ENCODE data around the gene NPIPB8. TPM values are rescaled to one million over a fixed set of nuclear protein-coding genes. Genes with fewer than 3 reads are reported as not detected.
A peak's percentile ranks its signal among the peaks of the same experiment; 100 is the strongest.
"Not testable (repeated sequence)": the region's sequence is repeated elsewhere in the genome, so short reads cannot be mapped to it uniquely, and the experiment has no call there.

Gene NPIPB8
- total and polyA plus RNA-seq, 4 donors: 0.10 to 2.4 (median 1.2) TPM

- WGBS (ENCODE audit: insufficient coverage): 2% methylated on average over 61 of the region's 68 CpGs
- H3K27me3 ChIP-seq (ENCODE audit: control insufficient read depth, insufficient read depth, low read length): no peaks in the 10 kb centered on the region
- peaks cover 2% of the 10 kb centered on the region for H3K36me3 ChIP-seq (ENCODE audit: control insufficient read depth, insufficient read depth, low read length)
- no peaks in the 10 kb centered on the region for H3K9me3 ChIP-seq (ENCODE audit: control insufficient read depth, insufficient read depth, low read length)
- peak overlapping the region; percentile 31 for H3K4me3 ChIP-seq (ENCODE audit: low read depth, low read length)
- peaks cover 11% of the 10 kb centered on the region for H3K4me1 ChIP-seq (ENCODE audit: control insufficient read depth, insufficient read depth, low read length)
- no peak overlapping the region for H3K27ac ChIP-seq (ENCODE audit: low read depth, low read length)
- peak; percentile 26 to 85 (median 44) for DNase-seq (ENCODE audit: low read depth in 4 of 6, low spot score in 6 of 6)
Observed at GRCh38 chr16:28623172-28623711, 14.6 kb upstream of the NPIPB8 start.

- H3K9me3 ChIP-seq (ENCODE audit: control insufficient read depth, insufficient read depth, low read length); H3K27ac ChIP-seq (ENCODE audit: low read depth, low read length); H3K4me1 ChIP-seq (ENCODE audit: control insufficient read depth, insufficient read depth, low read length); H3K27me3 ChIP-seq (ENCODE audit: control insufficient read depth, insufficient read depth, low read length); H3K36me3 ChIP-seq (ENCODE audit: control insufficient read depth, insufficient read depth, low read length); H3K4me3 ChIP-seq (ENCODE audit: low read depth, low read length); DNase-seq (ENCODE audit: low read depth in 4 of 6, low spot score in 6 of 6): not testable (repeated sequence)
- 60% methylated on average over 1 of the region's 5 CpGs for WGBS (ENCODE audit: insufficient coverage)
Observed at GRCh38 chr16:28630905-28631304, 7.0 kb upstream of the NPIPB8 start.

DNA sequence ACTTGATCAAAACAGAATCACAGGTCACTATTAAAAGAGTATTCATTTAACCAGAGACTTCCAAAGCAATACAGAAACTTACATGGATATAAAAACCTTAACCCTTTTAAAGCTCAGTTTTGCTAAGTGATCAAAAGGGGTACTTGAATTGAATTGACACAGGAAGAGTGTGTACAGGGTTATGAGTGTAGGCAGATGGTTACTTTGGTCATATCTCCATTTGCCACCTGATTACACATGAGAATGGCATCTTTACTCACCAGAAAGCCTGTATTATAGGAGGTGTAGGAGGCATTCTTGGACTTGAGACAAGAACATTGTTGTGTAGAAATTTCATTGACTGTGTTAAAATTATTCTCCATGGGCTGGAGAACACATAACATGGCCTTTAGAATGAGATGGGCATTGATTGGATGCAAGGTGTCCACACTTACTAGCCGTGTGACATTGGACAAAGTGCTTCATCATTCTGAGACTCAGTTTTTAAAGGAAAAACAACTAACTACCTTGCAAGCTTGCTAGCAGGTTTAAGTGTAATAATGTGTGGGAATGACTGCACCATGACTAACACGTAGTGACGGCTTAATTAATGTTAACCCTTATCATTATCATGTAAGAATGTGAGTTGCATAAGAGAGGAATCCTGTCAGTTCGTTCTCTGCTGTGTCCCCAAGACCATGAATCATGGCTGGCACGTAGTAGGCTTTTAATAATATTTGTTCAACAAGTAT, 1.6 kb upstream of the NPIPB8 start:
- H3K36me3 ChIP-seq (ENCODE audit: control insufficient read depth, insufficient read depth, low read length); H3K4me3 ChIP-seq (ENCODE audit: low read depth, low read length); H3K9me3 ChIP-seq (ENCODE audit: control insufficient read depth, insufficient read depth, low read length); DNase-seq (ENCODE audit: low read depth in 4 of 6, low spot score in 6 of 6); H3K4me1 ChIP-seq (ENCODE audit: control insufficient read depth, insufficient read depth, low read length); H3K27ac ChIP-seq (ENCODE audit: low read depth, low read length); H3K27me3 ChIP-seq (ENCODE audit: control insufficient read depth, insufficient read depth, low read length): not testable (repeated sequence)
- no CpG with 5 or more reads among the region's 5 CpGs for WGBS (ENCODE audit: insufficient coverage)

DNA sequence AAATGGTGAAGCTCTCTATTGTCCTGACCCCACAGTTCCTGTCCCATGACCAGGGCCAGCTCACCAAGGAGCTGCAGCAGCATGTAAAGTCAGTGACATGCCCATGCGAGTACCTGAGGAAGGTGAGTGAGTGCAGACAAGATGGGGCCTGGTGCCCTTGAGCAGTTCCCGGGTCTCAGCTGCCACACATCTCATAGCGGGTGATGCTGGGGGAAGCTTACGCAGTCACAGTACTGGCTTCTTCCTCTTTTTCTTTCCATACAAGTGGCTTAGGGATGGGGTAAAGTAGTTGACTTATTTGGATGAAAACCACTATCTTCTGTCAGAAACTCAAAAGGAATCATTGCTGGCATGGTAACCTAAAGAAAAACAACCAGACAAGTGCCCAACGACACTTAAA, 494 bp downstream of the NPIPB8 start:
- not testable (repeated sequence) for H3K27me3 ChIP-seq (ENCODE audit: control insufficient read depth, insufficient read depth, low read length); DNase-seq (ENCODE audit: low read depth in 4 of 6, low spot score in 6 of 6); H3K36me3 ChIP-seq (ENCODE audit: control insufficient read depth, insufficient read depth, low read length); H3K9me3 ChIP-seq (ENCODE audit: control insufficient read depth, insufficient read depth, low read length); H3K4me1 ChIP-seq (ENCODE audit: control insufficient read depth, insufficient read depth, low read length); H3K27ac ChIP-seq (ENCODE audit: low read depth, low read length); H3K4me3 ChIP-seq (ENCODE audit: low read depth, low read length)
- 14% methylated on average over 1 of the region's 5 CpGs for WGBS (ENCODE audit: insufficient coverage)

DNA sequence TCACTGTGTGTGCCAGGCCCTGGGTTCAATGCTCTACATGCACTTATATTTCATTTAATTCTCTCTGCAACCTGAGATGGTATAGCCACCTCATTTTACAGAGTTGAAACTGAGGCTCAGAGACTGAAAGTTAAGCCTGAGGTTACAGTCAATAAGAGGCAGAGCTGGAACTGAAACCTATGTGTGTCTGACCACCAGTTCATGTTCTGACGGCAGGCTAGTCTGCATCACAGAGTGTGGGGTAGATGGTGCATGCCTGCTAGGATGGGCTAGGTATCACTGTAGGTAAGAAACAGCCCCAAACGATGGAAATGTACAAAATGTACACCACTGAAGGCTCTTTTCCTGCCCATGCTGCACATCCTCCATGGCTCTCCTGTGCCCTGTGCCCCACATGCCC, 2.1 kb downstream of the NPIPB8 start:
- H3K4me1 ChIP-seq (ENCODE audit: control insufficient read depth, insufficient read depth, low read length); H3K27ac ChIP-seq (ENCODE audit: low read depth, low read length); DNase-seq (ENCODE audit: low read depth in 4 of 6, low spot score in 6 of 6); H3K4me3 ChIP-seq (ENCODE audit: low read depth, low read length); H3K27me3 ChIP-seq (ENCODE audit: control insufficient read depth, insufficient read depth, low read length); H3K36me3 ChIP-seq (ENCODE audit: control insufficient read depth, insufficient read depth, low read length); H3K9me3 ChIP-seq (ENCODE audit: control insufficient read depth, insufficient read depth, low read length): not testable (repeated sequence)
- WGBS (ENCODE audit: insufficient coverage): no CpG with 5 or more reads among the region's 2 CpGs

DNA sequence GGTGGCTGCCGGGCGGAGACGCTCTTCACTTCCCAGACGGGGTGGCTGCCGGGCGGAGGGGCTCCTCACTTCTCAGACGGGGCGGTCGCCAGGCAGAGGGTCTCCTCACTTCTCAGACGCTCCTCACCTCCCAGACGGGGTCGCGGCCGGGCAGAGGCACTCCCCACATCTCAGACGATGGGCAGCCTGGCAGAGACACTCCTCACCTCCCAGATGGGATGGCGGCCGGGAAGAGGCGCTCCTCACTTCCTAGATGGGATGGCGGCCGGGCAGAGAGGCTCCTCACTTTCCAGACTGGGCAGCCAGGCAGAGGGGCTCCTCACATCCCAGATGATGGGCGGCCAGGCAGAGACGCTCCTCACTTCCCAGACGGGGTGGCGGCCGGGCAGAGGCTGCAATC, 28.4 kb downstream of the NPIPB8 start:
- not testable (repeated sequence) for H3K27me3 ChIP-seq (ENCODE audit: control insufficient read depth, insufficient read depth, low read length); H3K4me1 ChIP-seq (ENCODE audit: control insufficient read depth, insufficient read depth, low read length); H3K36me3 ChIP-seq (ENCODE audit: control insufficient read depth, insufficient read depth, low read length); H3K9me3 ChIP-seq (ENCODE audit: control insufficient read depth, insufficient read depth, low read length); H3K27ac ChIP-seq (ENCODE audit: low read depth, low read length); H3K4me3 ChIP-seq (ENCODE audit: low read depth, low read length); DNase-seq (ENCODE audit: low read depth in 4 of 6, low spot score in 6 of 6)
- WGBS (ENCODE audit: insufficient coverage): 100% methylated on average over 1 of the region's 25 CpGs

DNA sequence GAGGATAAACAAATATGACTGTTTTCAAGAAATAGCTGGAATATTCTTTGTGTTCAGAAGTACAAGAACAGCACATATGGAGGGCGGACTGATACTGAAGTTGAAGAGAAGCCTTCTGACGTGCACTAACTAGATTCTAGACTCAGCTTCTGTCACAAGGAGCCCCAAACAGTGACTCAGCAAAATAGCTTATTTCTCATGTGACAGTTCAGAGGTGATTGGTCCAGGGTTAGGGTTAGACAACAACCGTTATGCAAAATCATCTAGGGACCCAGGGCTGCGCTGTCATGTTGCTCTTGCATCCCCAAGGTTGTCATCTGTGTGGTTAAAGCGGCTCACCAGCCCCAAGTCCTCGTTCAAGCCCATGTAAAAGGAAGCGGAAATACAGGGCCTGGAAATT, 29.6 kb downstream of the NPIPB8 start:
- not testable (repeated sequence) for H3K9me3 ChIP-seq (ENCODE audit: control insufficient read depth, insufficient read depth, low read length); H3K4me1 ChIP-seq (ENCODE audit: control insufficient read depth, insufficient read depth, low read length); H3K36me3 ChIP-seq (ENCODE audit: control insufficient read depth, insufficient read depth, low read length); DNase-seq (ENCODE audit: low read depth in 4 of 6, low spot score in 6 of 6); H3K4me3 ChIP-seq (ENCODE audit: low read depth, low read length); H3K27ac ChIP-seq (ENCODE audit: low read depth, low read length); H3K27me3 ChIP-seq (ENCODE audit: control insufficient read depth, insufficient read depth, low read length)
- WGBS (ENCODE audit: insufficient coverage): no CpG with 5 or more reads among the region's 7 CpGs

DNA sequence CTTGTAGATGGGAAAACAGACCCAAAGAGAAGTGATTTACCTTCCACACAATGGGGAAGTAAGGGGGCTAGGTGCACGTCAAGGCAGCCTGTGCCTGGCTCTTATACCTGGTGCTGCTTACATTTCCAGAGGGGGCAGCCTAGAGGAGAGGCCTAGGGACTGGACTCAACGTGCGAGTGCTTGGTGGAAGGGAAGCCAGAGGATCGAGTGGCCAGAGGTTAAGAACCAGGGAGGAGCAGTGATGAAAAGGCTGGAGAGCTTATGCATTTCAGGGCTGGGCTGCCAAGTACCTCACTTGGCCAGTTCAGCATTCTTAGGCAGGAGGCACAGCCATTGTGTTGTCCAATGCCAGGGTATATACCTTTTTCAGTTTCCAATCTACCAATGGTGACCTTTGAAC, 30.3 kb downstream of the NPIPB8 start:
- not testable (repeated sequence) for DNase-seq (ENCODE audit: low read depth in 4 of 6, low spot score in 6 of 6); H3K27me3 ChIP-seq (ENCODE audit: control insufficient read depth, insufficient read depth, low read length); H3K4me3 ChIP-seq (ENCODE audit: low read depth, low read length); H3K9me3 ChIP-seq (ENCODE audit: control insufficient read depth, insufficient read depth, low read length); H3K36me3 ChIP-seq (ENCODE audit: control insufficient read depth, insufficient read depth, low read length); H3K4me1 ChIP-seq (ENCODE audit: control insufficient read depth, insufficient read depth, low read length); H3K27ac ChIP-seq (ENCODE audit: low read depth, low read length)
- no CpG with 5 or more reads among the region's 4 CpGs for WGBS (ENCODE audit: insufficient coverage)

GRCh38 chr16:28688327-28688952, 50.6 kb downstream of the NPIPB8 start:
- not testable (repeated sequence) for H3K27ac ChIP-seq (ENCODE audit: low read depth, low read length); H3K36me3 ChIP-seq (ENCODE audit: control insufficient read depth, insufficient read depth, low read length); H3K9me3 ChIP-seq (ENCODE audit: control insufficient read depth, insufficient read depth, low read length); DNase-seq (ENCODE audit: low read depth in 4 of 6, low spot score in 6 of 6); H3K4me3 ChIP-seq (ENCODE audit: low read depth, low read length); H3K4me1 ChIP-seq (ENCODE audit: control insufficient read depth, insufficient read depth, low read length); H3K27me3 ChIP-seq (ENCODE audit: control insufficient read depth, insufficient read depth, low read length)
- WGBS (ENCODE audit: insufficient coverage): no CpG with 5 or more reads among the region's 10 CpGs

DNA sequence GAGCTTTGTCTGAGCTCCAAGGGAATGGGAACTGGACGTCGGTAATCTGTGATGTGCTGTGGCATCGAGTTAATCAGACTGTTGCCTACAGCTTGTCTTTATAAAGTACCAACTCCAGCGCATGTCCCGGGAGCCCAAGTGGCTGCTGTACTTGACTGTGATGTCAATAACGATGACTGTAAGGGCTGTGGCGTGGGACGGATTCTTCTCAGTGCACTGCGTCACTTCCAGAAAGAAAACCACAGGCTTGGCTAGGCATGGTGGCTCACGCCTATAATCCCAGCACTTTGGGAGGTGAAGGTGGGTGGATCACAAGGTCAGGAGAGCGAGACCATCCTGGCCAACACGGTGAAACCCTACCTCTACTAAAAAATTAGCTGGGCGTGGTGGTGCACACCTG, 51.6 kb downstream of the NPIPB8 start:
- H3K4me1 ChIP-seq (ENCODE audit: control insufficient read depth, insufficient read depth, low read length); DNase-seq (ENCODE audit: low read depth in 4 of 6, low spot score in 6 of 6); H3K27ac ChIP-seq (ENCODE audit: low read depth, low read length); H3K9me3 ChIP-seq (ENCODE audit: control insufficient read depth, insufficient read depth, low read length); H3K4me3 ChIP-seq (ENCODE audit: low read depth, low read length); H3K27me3 ChIP-seq (ENCODE audit: control insufficient read depth, insufficient read depth, low read length); H3K36me3 ChIP-seq (ENCODE audit: control insufficient read depth, insufficient read depth, low read length): not testable (repeated sequence)
- no CpG with 5 or more reads among the region's 13 CpGs for WGBS (ENCODE audit: insufficient coverage)

All from spinal cord (tissue), 10 donors.